ENCODE data around the gene ZNF284.
"Not testable (repeated sequence)": the region's sequence is repeated elsewhere in the genome, so short reads cannot be mapped to it uniquely, and the experiment has no call there.

Gene ZNF284

GRCh38 chr19:44112802-44113137 is 40.8 kb downstream of the ZNF284 start:
- DNase-seq: no peak

GRCh38 chr19:44113138-44113783 is 41.3 kb downstream of the ZNF284 start, which contains the start of gene ZNF225:
ZNF225 (plus strand) TSS chr19:44113399; CDS start chr19:44115828, 2,429 bp downstream.
- DNase-seq: peak; percentile 93

GRCh38 chr19:44113784-44114390 is 41.9 kb downstream of the ZNF284 start:
- DNase-seq: no peak

GRCh38 chr19:44121162-44121561 is 49.2 kb downstream of the ZNF284 start:
- DNase-seq: not testable (repeated sequence)

GRCh38 chr19:44131955-44132354 is 60.0 kb downstream of the ZNF284 start:
- no peak for DNase-seq
